C4-2B (cell line): ENCODE results near the gene CUEDC1.
A peak's percentile ranks its signal among the peaks of the same experiment; 100 is the strongest.
"Not testable (repeated sequence)": the region's sequence is repeated elsewhere in the genome, so short reads cannot be mapped to it uniquely, and the experiment has no call there.

Experiments used
- H3K27ac ChIP-seq: fragments of 450-650 bp; 2 replicates; pipeline ENCODE4 v1.5.1; 2017
- ZFX ChIP-seq: fragments of 450-650 bp; IDR thresholded peaks from 2 replicates; pipeline ENCODE4 v1.6.1; 2017
- TF ChIP-seq, protein P1 (sequence below): fragments of 450-650 bp; conservative IDR thresholded peaks from 2 replicates; pipeline ENCODE4 v1.5.1; 2017; ENCODE audit warnings: mild to moderate bottlenecking

CUEDC1 gene

GRCh38 chr17:57855391-57856035 is 99.7 kb downstream of the CUEDC1 start:
- H3K27ac ChIP-seq: no peak overlapping the region
- TF ChIP-seq ZFX: no peak
- TF ChIP-seq, protein P1, sequence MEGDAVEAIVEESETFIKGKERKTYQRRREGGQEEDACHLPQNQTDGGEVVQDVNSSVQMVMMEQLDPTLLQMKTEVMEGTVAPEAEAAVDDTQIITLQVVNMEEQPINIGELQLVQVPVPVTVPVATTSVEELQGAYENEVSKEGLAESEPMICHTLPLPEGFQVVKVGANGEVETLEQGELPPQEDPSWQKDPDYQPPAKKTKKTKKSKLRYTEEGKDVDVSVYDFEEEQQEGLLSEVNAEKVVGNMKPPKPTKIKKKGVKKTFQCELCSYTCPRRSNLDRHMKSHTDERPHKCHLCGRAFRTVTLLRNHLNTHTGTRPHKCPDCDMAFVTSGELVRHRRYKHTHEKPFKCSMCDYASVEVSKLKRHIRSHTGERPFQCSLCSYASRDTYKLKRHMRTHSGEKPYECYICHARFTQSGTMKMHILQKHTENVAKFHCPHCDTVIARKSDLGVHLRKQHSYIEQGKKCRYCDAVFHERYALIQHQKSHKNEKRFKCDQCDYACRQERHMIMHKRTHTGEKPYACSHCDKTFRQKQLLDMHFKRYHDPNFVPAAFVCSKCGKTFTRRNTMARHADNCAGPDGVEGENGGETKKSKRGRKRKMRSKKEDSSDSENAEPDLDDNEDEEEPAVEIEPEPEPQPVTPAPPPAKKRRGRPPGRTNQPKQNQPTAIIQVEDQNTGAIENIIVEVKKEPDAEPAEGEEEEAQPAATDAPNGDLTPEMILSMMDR: no peak

- TF ChIP-seq, protein P1: no peak
- TF ChIP-seq ZFX: no peak
- H3K27ac ChIP-seq: no peak overlapping the region
Measured at GRCh38 chr17:57853695-57854094, 101.5 kb downstream of the CUEDC1 start.

DNA sequence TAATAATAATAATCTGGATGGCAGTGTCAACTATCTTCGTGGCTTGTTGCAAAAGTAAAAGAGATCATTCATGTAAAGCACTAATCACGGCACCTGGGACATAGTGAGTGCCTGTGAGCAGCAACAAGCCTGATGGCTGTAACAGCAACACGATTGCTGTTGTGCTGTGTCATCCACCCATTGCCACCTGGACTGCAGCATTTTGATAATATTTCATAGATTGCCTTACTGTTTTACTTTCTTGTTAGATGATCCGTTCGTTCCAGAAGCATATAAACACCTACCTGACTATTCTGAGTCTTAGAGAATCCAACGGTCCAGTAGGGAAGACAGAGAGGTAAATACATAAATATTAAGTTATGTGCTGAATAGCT is 102.3 kb downstream of the CUEDC1 start:
- no peak for TF ChIP-seq ZFX
- TF ChIP-seq, protein P1: no peak
- no peak overlapping the region for H3K27ac ChIP-seq

- H3K27ac ChIP-seq: no peak overlapping the region
- TF ChIP-seq, protein P1: no peak
- TF ChIP-seq ZFX: no peak
Measured at GRCh38 chr17:57852092-57852954, 102.9 kb downstream of the CUEDC1 start.

DNA sequence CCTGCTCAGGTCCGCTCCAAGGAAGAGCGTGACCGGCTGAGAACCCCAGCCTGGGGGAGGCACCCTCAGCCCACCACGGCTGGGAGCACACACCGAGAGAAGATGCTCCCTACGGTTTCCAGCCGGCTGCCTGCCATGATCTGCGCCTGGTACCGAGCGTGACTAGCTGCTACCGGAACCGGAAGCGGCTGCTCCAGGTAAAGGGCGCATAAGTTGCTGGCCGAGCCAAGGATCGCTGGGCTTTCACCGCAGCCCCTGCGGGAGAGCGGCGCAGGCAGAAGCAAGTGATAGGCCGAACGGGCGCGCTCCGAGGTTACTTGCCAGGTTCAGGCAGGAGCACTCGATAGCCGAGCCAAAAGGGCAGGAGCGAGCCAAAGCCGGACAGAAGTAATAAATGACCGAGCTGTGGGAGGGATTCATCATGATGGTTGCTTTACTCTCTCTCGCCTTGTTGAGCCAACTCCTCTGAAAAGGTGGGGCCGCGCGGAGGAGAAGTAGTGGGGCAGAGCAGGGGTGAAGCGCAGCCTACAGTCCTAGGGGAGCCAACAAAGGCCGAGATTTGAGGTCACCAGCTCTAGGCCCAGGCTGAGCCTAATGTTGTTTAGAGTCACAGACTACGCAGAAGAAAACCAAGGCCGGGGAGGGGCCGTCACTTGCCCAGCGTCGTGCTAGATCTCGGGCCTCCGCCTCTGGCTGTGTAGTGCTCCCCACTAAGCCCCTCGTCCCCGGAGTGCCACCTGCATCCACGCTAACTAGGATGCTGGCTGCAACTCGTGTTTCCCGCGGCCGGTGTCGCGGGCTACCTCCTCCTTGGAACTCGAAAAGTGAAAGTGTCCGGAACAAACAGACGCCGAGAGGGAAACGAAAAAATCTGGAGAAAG is 105.1 kb downstream of the CUEDC1 start, which contains the start of gene MRPS23:
Gene MRPS23, minus strand, starts transcription at position 171 of the 881 bp plus-strand sequence. Its CDS starts 34 bp downstream, at position 137.
- TF ChIP-seq, protein P1: no peak
- TF ChIP-seq ZFX: peak; percentile 83
- H3K27ac ChIP-seq: peak within 1 kb of the TSS; percentile 80

GRCh38 chr17:57849163-57849873 is 105.9 kb downstream of the CUEDC1 start:
- peak overlapping the region; percentile 80 for H3K27ac ChIP-seq
- TF ChIP-seq ZFX: no peak
- TF ChIP-seq, protein P1: no peak

DNA sequence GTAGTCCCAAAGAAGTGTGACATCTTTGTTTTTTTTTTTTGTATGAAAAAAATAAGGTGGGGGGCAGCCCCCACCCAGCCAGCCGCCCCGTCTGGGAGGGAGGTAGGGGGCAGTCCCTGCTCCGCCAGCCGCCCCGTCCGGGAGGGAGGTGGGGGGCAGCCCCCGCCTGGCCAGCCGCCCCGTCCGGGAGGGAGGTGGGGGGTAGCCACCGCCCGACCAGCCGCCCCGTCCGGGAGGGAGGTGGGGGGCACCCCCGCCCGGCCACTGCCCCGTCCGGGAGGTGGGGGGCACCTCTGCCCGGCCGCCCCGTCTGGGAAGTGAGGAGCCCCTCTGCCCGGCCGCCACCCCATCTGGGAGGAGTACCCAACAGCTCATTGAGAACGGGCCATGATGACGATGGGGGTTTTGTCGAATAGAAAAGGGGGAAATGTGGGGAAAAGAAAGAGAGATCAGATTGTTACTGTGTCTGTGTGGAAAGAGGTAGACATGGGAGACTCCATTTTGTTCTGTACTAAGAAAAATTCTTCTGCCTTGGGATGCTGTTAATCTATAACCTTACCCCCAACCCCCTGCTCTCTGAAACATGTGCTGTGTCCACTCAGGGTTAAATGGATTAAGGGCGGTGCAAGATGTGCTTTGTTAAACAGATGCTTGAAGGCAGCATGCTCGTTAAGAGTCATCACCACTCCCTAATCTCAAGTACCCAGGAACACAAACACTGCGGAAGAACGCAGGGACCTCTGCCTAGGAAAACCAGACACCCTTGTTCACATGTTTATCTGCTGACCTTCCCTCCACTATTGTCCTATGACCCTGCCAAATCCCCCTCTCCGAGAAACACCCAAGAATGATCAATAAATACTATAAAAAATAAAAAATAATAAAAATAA is 108.9 kb downstream of the CUEDC1 start:
- not testable (repeated sequence) for H3K27ac ChIP-seq
